IMR-90 (cell line): ENCODE results near the gene RRP1B. TPM values are rescaled to one million over a fixed set of nuclear protein-coding genes. Genes with fewer than 3 reads are reported as not detected.

Experiments
- ATAC-seq: fragments of 200-7000 bp; cut with Tn5 transposase; 2 replicates; pipeline ENCODE4 v1.9.1; 2020; ENCODE audit warnings: low read depth, mild to moderate bottlenecking, moderate library complexity
- BruUV-seq: library from RNA; stranded (reverse); fragments of 400-500 nt; replicated peaks from 2 replicates; lab custom pipeline; 2021; lab: Mats Ljungman, UMichigan
- CTCF ChIA-PET: fragments of 300-600 bp; formaldehyde crosslinking; extraction: SDS; loops from one replicate; lab custom pipeline; 2021; ENCODE audit warnings: antibody characterized with exemption; lab: Yijun Ruan, JAX
- POLR2A ChIA-PET: fragments of 300-600 bp; sonication (Branson Sonifier 250); formaldehyde crosslinking; loops from one replicate; lab custom pipeline; 2022; ENCODE audit warnings: antibody characterized with exemption; ENCODE audit not compliant: unreplicated experiment; lab: Charles Lee
- DNase-seq: peaks from one replicate; pipeline ENCODE4 v3.0.0; 2013
- H2AFZ ChIP-seq: replicated peaks from 2 replicates; pipeline ENCODE3; 2013; ENCODE audit warnings: low read length, mild to moderate bottlenecking; ENCODE audit not compliant: poor library complexity
- H2AK5ac ChIP-seq: 2 replicates; pipeline ENCODE4 v1.6.1; 2013; ENCODE audit warnings: low read depth, low read length, inconsistent platforms
- H2AK9ac ChIP-seq: replicated peaks from 2 replicates; pipeline ENCODE3; 2013; ENCODE audit warnings: mild to moderate bottlenecking, low read depth, low read length, moderate library complexity; ENCODE audit not compliant: poor library complexity
- H2BK120ac ChIP-seq: 2 replicates; pipeline ENCODE4 v1.6.1; 2013; ENCODE audit warnings: low read depth, low read length, inconsistent platforms
- H2BK15ac ChIP-seq: 3 replicates; pipeline ENCODE4 v1.6.1; 2013; ENCODE audit warnings: low read depth, low read length, inconsistent platforms
- H2BK20ac ChIP-seq: 2 replicates; pipeline ENCODE4 v1.6.1; 2013; ENCODE audit warnings: low read depth, mild to moderate bottlenecking, inconsistent platforms, low read length, moderate library complexity
- H2BK5ac ChIP-seq: 2 replicates; pipeline ENCODE4 v1.6.1; 2013; ENCODE audit warnings: mild to moderate bottlenecking, low read depth, low read length, inconsistent platforms; ENCODE audit not compliant: poor library complexity, severe bottlenecking
- H3K14ac ChIP-seq: replicated peaks from 2 replicates; pipeline ENCODE4 v1.6.1; 2013; ENCODE audit warnings: low read depth, low read length, inconsistent platforms
- H3K18ac ChIP-seq: 2 replicates; pipeline ENCODE4 v1.6.1; 2013; ENCODE audit warnings: low read depth, low read length, control low read depth
- H3K23ac ChIP-seq: 2 replicates; pipeline ENCODE4 v1.6.1; 2013; ENCODE audit warnings: low read depth, low read length, inconsistent platforms
- H3K27ac ChIP-seq: 2 replicates; pipeline ENCODE4 v1.5.1; 2013; ENCODE audit warnings: mild to moderate bottlenecking, control low read depth, low read length; ENCODE audit not compliant: insufficient read depth
- H3K27me3 ChIP-seq: 2 replicates; pipeline ENCODE4 v1.6.1; 2013; ENCODE audit warnings: low read length; ENCODE audit not compliant: control insufficient read depth, insufficient read depth
- H3K36me3 ChIP-seq: 2 replicates; pipeline ENCODE4 v1.6.1; 2013; ENCODE audit warnings: low read length, mixed read lengths; ENCODE audit not compliant: control insufficient read depth, insufficient read depth
- H3K4ac ChIP-seq: 2 replicates; pipeline ENCODE4 v1.6.1; 2013; ENCODE audit warnings: low read depth, low read length, inconsistent platforms
- H3K4me1 ChIP-seq: 2 replicates; pipeline ENCODE4 v1.6.1; 2013; ENCODE audit warnings: low read length, mixed read lengths; ENCODE audit not compliant: control insufficient read depth, insufficient read depth
- H3K4me2 ChIP-seq: 2 replicates; pipeline ENCODE4 v1.6.1; 2013; ENCODE audit warnings: low read depth, mild to moderate bottlenecking, control low read depth, low read length, moderate library complexity
- H3K4me3 ChIP-seq: 2 replicates; pipeline ENCODE4 v1.5.1; 2013; ENCODE audit warnings: low read depth, mild to moderate bottlenecking, control low read depth, low read length, moderate library complexity; ENCODE audit not compliant: insufficient read depth
- H3K56ac ChIP-seq: 2 replicates; pipeline ENCODE4 v1.6.1; 2013; ENCODE audit warnings: low read length, inconsistent platforms; ENCODE audit not compliant: insufficient read depth; ENCODE audit errors: extremely low read depth
- H3K79me1 ChIP-seq, 2 experiments: 2 replicates each; pipeline ENCODE4 v1.6.1; 2013; ENCODE audit warnings: low read length in 2 of 2, inconsistent platforms in 1 of 2, low read depth in 1 of 2
- H3K9ac ChIP-seq: 2 replicates; pipeline ENCODE4 v1.6.1; 2013; ENCODE audit warnings: low read depth, low read length, control low read depth
- H3K9me1 ChIP-seq: 2 replicates; pipeline ENCODE4 v1.6.1; 2013; ENCODE audit warnings: low read length, inconsistent platforms; ENCODE audit not compliant: insufficient read depth
- H3K9me3 ChIP-seq: 2 replicates; pipeline ENCODE4 v1.6.1; 2013; ENCODE audit warnings: low read length; ENCODE audit not compliant: control insufficient read depth, insufficient read depth
- H4K20me1 ChIP-seq: 2 replicates; pipeline ENCODE4 v1.6.1; 2013; ENCODE audit warnings: low read length, inconsistent platforms; ENCODE audit not compliant: insufficient read depth
- H4K5ac ChIP-seq: 2 replicates; pipeline ENCODE4 v1.6.1; 2013; ENCODE audit warnings: mild to moderate bottlenecking, low read depth, low read length, control low read depth
- H4K8ac ChIP-seq, 2 experiments: 2 replicates each; pipeline ENCODE4 v1.6.1; 2013; ENCODE audit warnings: low read depth in 2 of 2, low read length in 2 of 2, control low read depth in 1 of 2, inconsistent platforms in 1 of 2
- H4K91ac ChIP-seq: 2 replicates; pipeline ENCODE4 v1.6.1; 2013; ENCODE audit warnings: low read depth, low read length, inconsistent platforms; ENCODE audit not compliant: insufficient read depth
- FOS ChIP-seq: fragments of 150-350 bp; IDR thresholded peaks from 2 replicates; pipeline ENCODE4 v1.6.1; 2016; ENCODE audit warnings: low read depth, low read length
- WGBS, 2 experiments: methylation state at CpG; one replicate each; pipeline versions ENCODE4 v1.1.5 to v1.1.7; 2013; ENCODE audit warnings: missing lambda C conversion rate in 2 of 2; ENCODE audit not compliant: insufficient read length in 1 of 2; ENCODE audit errors: extremely low coverage in 2 of 2; 5-methylcytosine and 5-hydroxymethylcytosine counted together
- dilution Hi-C: fragments of 300-500 bp; cut with HindIII; formaldehyde crosslinking; loops from one replicate; pipeline ENCODE4 v1.14.3; 2018; ENCODE audit warnings: low sequenced_read_pairs; ENCODE audit not compliant: unreplicated experiment
- in situ Hi-C: fragments of 300-500 bp; cut with MboI; formaldehyde crosslinking; loops from 3 replicates; pipeline ENCODE4 v1.14.3; 2019; ENCODE audit warnings: low sequenced_read_pairs, inconsistent platforms, mixed read lengths
- intact Hi-C: fragments of 100-400 bp; cut with micrococcal nuclease; formaldehyde crosslinking; loops from 2 replicates; pipeline ENCODE4 v1.10.0; 2022
- polyA plus RNA-seq, 3 experiments: library from polyadenylated mRNA; depleted of rRNA; stranded (reverse); fragments of >200 nt; gene quantifications; 2 replicates each; pipeline ENCODE4 v1.2.3, GENCODE V29; 2012; ENCODE audit warnings: low replicate concordance in 1 of 3
- total RNA-seq: library from RNA; depleted of rRNA; stranded (reverse); fragments of >200 nt; gene quantifications from 2 replicates; pipeline ENCODE4 v1.2.3, GENCODE V29; 2012

RRP1B gene
- total and polyA plus RNA-seq, 2 of the 4 experiments (the other 2 are of a cell fraction) = 11.1 to 16.1 TPM

DNA sequence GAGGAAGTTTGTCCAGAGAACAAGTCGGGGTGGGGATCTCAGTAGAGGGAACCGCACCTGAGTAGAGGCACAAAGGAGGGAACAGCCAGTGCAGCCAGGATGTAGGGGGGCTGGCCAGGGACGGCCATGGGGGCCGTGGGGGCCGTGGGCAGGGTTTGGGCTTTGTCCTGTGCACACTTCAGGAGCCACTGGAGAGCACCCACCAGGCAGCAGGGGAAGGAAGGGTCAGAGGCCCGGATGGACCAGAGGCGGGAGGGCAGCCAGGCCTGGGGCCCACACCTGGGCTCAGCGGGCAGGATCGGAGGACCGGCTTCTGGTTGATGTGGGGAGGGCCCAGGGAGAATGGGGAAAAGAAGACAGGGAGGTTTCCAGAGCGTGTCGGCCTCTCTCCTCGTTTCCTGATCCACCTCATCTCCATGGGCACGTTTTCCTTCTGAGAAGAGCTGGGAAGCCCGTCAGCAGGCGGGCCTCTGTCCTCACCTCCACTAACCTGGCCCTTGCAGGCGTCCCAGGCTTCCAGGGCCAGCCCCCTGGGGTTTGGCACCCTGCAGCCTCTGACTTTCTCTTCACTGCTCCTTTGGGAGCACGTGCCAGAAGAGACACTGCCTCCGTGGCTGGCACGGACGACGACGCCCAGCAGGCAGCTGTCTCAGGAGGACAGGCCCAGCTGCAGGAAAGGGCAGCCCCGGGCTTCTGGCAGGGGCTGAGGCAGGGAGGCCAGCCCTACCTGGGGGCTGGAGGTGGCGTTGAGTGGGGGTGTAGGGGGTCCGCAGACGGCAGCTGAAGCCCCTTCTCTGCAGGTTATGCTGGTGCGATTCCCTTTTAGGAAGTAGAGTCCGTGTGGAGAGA, 42.8 kb downstream of the RRP1B start:
- in situ Hi-C loops = no loop called here
- H4K91ac ChIP-seq = no peak overlapping the region
- H3K4me2 ChIP-seq = no peak overlapping the region
- no peak overlapping the region for H3K18ac ChIP-seq
- no peak overlapping the region for H2AK9ac ChIP-seq
- no peaks in the 10 kb centered on the region for H3K36me3 ChIP-seq
- CTCF ChIA-PET = no interaction called here
- DNase-seq (no peak), ATAC-seq (no peak)
- no peak overlapping the region for H2AK5ac ChIP-seq
- no peaks in the 10 kb centered on the region for H3K27me3 ChIP-seq
- dilution Hi-C loops = no loop called here
- H3K9me1 ChIP-seq = no peaks in the 10 kb centered on the region
- no peaks in the 10 kb centered on the region for H4K20me1 ChIP-seq
- no peak overlapping the region for H2BK20ac ChIP-seq
- intact Hi-C loops = no loop called here
- no peak overlapping the region for H3K23ac ChIP-seq
- H3K56ac ChIP-seq = no peak overlapping the region
- peaks cover 5% of the 10 kb centered on the region; the same call in 1 of the 2 replicates for H3K4me1 ChIP-seq
- H3K9ac ChIP-seq = no peak overlapping the region
- 67% methylated on average over 12 of the region's 29 CpGs; no CpG with 5 or more reads in 1 of the 2 experiments for WGBS, 2 experiments
- H3K27ac ChIP-seq = no peak overlapping the region
- no peak overlapping the region for H4K5ac ChIP-seq
- H2BK15ac ChIP-seq = no peak overlapping the region
- no peaks in the 10 kb centered on the region for H3K79me1 ChIP-seq
- no peak overlapping the region for H3K14ac ChIP-seq
- H4K8ac ChIP-seq = no peak overlapping the region
- H2BK5ac ChIP-seq = no peak overlapping the region
- no peak overlapping the region for H3K4me3 ChIP-seq
- H3K9me3 ChIP-seq = no peaks in the 10 kb centered on the region
- BruUV-seq = no TSS peak
- H3K4ac ChIP-seq = no peak overlapping the region
- peak overlapping the region; percentile 78 for H2AFZ ChIP-seq
- no peak for TF ChIP-seq FOS
- no peak overlapping the region for H2BK120ac ChIP-seq
- POLR2A ChIA-PET = no interaction called here
